HG03097 (cell line): ENCODE data around the gene ARHGAP44.

Source experiments
- ATAC-seq: cut with Tn5 transposase; IDR thresholded peaks from one replicate; pipeline ENCODE4 v1.9.1; 2021; ENCODE audit not compliant: unreplicated experiment, low FRiP score

ARHGAP44 gene

DNA sequence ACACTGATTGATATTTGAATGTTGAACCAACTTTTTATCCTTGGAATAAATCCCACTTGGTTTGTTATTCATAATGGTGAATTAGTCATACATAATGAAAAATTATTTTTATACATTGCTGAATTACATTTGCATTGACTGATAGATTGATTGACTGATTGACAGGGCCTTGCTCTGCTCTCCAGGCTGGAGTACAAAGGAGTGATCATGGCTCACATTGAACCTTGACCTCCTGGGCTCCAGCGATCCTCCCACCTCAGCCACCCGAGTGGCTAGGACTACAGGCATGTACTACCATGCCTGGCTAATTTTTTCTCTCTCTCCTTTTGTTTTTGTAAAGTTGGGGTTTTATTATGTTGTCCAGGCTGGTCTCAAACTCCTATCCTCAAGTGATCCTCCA lies 97.8 kb downstream of the ARHGAP44 start:
- ATAC-seq, result no peak

DNA sequence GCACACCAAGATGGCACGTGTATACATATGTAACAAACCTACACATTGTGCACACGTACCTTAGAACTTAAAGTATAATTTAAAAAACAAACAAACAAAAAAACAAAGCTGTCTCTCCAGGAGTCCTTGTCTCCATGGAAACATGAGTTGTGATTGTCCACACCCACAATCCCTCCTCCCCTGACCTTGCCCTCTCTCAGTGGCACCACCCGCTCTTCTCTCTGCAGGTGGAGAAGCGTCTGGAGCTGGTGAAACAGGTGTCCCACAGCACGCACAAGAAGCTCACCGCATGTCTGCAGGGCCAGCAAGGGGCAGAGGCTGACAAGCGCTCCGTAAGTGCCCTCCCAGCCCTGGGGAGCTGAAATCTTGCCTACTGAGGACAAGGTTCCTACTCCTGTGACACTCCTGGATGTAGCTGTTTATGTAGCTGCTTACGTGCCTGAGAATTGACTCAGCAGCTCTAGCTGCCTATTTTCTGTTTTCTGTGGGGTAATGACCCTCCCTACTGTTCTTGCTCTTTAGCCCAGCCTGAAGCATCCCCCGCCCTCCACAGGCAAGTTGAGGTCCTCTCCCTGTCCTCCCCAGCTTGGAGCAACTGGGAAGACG lies 107.0 kb downstream of the ARHGAP44 start:
- ATAC-seq, result no peak

DNA sequence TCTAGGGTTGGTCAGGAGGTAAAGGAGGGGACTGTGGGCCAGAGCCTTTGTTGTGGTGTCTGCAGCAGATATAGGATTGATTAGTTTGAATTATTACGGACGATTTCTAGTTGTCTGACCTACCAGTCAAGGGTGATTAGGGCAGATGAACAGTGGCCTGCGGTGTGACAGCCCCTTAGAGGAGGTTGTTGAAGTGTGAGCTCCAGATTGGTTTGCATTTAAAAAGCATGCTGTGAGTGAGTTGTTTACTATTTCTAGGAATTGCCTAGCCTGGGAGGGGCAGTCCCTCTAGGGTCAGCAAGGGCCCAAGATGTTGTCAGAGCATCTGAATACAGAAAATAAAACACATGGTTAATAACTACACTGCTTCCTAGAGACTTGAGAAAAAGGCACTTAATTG lies 108.8 kb downstream of the ARHGAP44 start:
- ATAC-seq, result no peak

DNA sequence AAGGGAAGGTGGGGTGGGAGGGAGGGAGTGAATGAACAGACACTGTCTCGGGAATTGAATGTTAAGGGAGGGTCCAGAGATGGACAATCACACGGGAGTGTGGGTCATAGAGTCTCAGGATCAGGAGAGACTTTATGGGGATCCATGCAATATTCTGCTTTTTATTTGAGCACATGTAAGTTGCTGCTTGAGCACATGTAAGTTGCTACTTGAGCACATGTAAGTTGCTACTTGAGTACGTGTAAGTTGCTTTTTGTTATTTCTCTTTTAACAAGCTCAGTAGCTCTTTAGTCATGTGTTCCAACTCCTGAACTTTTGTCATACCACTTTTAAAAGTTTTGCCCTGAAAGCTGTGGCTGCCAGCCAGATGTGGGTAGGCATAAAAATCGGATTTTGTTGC lies 110.3 kb downstream of the ARHGAP44 start:
- ATAC-seq, result no peak

DNA sequence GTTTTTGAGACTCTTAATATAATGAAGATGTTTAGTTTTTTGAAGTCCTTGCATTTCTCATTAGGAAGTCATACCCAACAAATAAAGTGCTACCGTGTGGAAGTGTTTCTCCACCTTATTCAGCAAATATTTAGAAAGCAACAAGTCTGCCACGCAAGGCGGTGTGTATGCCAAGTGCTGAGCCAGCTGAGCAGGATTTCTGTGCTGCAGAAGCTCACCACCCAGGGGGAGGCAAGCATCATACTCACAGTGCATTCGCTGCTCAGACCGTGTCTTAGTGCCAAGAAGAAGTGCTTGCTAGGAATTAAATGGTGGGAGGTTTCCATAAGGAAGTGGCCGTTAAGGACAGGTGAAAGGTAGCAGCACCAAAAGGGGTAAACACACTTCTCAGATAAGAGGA lies 111.2 kb downstream of the ARHGAP44 start:
- ATAC-seq, result no peak

DNA sequence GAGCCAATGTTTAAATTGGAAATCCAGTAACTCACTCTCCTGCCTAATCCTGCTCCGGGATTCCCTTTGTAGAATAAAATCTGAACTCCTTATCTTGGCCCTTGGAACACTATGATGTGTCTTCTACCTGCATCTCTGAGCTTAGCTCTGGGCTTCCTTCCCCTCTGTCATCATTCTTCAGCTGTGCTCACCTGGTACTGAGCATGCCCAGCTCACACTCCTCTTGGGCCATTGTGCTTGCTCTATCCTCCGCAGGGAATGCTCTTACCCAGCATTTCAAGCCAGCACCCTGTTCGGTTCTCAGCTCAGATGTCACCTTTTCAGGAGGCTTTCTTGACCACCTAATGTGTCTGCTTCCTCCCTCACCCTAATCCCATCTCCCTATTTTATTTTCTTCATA lies 112.7 kb downstream of the ARHGAP44 start:
- no peak for ATAC-seq

DNA sequence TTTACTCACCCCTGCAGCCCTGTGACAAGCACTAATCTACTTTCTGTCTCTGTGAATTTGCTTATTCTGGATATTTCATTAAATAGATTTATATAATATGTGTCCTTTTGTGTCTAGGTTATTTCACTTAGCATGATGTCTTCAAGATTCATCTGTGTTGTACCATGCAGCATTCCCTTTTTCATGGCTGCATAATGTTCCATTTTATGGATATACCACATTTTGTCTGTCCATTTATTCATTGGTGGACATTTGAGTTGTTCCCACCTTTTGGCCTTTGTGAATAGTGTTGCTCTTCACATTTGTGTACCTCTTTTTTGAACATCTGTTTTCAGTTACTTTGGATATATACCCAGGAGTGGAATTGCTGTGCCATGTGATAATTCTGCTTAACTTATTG lies 118.2 kb downstream of the ARHGAP44 start:
- ATAC-seq, result no peak

DNA sequence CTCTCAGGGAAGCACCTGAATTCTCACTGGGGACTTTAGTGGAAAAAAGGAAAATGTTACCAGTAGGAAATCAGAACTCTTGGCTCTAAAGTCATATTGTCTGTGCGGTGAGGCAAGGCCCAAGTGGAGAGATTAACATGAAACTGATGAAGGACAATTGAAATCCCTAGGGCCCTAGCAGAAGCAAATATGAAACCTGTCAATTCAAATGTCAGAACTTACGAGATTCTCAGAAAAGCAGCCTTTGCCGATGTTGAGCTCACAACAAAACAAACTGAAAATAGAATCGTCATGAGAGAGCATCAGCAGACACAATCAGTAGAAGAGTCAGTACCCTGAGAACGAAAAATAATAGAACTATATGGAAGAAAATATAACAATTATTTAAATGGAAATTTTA lies 119.7 kb downstream of the ARHGAP44 start:
- ATAC-seq, result no peak

DNA sequence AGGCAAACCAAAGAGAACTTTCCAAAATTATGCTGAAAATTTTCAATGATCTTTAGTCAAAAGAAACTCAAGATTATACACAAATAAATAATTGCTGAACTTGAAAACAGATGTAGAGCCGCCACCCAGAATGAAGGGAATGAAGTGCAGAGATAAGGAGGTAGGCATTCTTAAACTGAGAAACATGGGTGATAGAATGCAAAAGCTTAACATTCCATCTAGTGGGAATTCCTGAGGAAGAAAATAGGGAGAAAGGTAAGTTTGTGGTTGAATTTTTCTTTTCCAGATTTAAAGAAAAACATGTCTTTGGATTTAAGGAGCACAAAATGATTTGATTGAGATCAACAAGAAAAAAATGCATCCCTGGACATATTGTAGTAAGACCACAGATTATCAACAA lies 120.2 kb downstream of the ARHGAP44 start:
- no peak for ATAC-seq

DNA sequence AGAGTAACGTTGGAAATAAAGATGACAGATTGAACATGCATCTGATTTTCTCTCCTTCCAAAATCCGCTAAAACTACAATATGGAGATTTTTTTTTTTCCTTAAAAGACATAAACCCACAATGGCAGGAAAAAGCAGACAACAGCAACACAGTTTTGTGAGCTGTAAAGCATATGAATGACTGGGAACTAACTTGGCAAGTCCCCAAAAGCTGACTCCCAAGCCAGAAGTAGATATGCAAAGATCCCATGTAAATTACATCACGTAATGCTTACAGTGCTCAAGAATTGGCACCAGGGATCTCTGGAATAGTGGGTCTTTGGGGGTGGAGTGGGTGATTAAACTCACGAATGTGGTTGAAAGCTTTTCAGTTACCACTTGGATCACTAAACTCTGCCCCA lies 121.9 kb downstream of the ARHGAP44 start:
- ATAC-seq, result no peak

DNA sequence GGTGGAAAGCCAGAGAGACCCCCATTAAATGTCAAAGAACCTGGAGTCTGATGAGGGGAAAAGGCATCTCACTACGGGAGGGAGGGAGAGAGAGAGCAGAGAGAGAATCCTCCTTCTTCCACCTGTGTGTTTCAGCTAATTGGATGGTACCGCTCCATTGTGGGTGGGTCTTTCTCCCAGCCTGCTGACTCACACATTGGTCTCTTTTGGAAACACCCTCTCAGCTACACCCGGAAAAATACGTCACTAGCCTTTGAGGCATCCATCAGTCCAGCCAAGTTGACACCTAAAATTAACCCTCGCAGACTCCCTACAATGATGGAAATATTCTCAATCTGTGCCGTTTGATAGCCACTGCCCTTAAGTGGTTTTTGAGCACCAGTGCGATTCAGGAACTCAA lies 128.1 kb downstream of the ARHGAP44 start:
- no peak for ATAC-seq

DNA sequence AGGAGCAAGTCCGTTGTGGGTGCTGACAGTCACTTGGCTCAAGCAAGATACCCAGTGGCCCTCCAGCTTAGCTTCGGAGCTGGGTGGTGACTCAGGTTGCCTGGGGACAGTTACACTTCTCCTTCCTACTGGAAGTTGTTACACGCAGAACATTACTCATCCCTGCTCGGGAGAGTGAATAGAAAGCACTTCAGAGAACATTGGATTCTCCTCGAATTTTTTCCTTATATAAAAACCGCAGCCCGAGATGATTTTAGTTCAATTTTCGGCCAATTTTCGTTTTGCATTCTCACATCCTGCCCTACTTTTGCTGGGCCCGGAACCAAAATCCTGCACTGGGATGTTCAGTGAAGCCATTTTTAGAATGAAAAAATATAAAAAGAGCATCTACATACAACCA lies 128.8 kb downstream of the ARHGAP44 start:
- ATAC-seq, result no peak

DNA sequence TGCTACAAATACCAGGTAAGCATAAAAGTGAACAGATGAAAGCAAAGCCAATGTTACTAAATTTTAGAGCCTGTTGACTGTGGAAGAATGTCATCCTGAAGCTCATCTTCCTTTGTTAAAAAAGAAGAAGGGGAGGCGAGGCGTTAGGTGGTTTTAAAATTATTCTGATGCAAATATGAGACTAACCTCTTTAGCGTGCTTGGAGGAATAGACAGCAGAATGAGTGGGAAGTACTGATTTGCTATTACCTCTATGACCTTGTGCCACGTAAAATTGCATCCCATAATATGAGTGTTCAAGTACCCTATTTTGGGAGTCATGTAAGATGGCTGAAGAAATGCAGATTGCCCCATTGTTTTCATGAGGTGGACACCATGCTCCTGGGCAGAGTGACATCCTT lies 132.8 kb downstream of the ARHGAP44 start:
- ATAC-seq, result no peak

DNA sequence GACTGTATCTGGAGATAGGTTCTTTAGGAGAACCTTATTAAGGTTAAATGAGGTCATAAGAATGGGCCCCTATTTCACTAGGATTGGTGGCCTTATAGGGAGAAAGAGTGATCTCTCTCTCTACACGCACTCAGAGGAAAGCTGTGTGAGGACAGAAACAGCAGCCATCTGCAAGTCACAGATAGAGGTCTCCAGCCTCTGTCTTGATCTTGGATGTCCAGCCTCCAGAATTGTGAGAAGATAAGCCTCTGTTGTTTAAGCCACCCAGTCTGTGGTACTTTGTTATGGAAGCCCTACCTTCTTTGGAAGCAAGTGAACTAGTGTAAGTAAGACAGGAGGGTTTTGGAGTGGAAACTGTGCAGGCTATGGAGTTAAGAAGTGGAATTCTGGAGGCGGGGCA lies 135.3 kb downstream of the ARHGAP44 start:
- no peak for ATAC-seq

DNA sequence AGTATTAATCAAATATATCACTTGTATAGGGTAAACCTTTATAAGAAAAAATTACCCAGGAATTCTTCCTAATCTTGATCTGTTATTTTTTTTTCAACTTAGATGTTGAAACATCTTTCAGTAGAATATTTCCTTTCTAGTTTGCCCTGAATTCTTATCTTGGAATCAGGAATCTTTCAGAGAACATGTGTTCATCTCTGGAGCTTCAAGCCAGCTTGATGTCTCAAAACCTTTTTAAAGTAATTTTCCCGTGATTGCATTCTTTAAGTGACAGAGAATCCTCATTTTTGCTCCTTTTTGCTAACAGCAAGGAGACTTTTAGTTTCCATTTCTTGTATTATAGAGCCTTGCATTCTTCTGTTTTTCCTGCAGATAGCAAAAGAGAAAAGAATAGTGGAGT lies 137.7 kb downstream of the ARHGAP44 start:
- ATAC-seq, result no peak

DNA sequence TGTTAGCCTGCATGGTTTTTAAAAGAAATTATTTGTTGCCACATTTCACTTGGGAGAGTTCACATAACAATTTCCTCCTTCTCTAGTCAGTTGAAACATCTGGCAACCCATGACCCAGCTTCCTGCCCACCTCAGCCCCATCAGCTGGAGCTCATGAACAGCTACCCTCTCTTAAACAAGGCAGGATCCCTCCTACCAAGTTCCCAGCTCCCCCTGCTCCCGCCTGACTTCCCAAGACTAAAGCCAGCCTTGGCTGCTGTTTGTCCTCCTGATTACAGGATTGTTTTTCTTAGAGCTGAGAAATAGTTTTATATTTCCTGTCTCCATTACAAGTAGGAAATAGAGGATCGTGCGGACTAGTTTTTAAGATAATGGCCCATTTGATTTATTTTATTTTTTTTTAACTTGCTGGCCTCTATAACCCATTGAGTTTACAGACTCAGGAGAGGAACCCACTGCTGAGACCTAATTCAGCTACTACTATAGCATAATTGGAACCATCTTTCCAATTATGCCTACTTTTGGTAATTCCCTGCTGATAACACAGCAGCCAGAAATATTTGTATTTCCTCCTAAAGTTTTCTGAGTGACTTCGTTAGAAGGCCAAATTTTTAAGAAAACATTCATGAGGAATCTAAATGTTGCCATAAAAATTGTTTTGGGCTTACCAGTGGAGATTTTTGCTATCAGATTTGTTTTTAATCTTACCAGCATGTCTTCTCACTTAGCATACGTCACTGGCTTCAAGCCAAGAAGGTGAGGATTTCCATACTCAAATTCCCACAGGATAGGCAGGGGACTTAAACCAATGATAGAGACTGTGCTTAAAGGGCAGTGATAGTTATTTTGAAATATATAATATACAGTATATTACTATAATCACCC lies 138.5 kb downstream of the ARHGAP44 start:
- no peak for ATAC-seq

DNA sequence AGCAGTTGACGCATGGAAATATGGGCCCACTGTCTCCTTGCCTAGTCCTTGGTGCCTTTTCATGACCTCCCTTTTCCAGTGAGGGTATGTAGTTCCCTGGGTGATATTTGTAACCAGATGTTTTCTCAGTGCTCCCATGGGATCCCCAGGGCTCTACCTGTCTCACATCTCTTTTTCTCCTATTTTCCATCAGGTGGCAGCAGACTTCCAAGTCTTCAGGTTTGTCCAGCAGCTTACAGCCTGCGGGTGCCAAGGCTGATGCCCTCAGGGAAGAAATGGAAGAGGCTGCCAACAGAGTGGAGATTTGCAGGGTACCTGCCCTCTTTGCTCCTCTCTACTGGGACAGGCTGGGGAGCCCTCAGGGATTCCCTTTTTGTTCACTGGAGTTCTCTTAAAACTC lies 139.4 kb downstream of the ARHGAP44 start:
- no peak for ATAC-seq

DNA sequence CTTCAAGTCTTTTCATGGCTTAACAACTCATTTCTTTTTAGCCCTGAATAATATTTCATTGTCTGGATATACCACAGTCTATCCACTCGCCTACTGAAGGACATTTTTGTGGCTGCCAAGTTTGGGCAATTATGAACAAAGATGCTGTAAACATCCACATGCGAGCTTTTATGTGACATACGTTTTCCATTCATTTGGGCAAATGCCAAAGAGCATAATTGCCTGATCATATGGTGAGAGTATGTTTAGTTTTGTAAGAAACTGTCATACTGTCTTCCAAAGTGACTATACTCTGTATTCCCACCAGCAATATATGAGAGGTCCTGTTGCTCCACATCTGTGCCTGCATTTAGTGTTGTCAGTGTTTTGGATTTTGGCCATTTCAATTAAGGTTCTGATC lies 147.2 kb downstream of the ARHGAP44 start:
- no peak for ATAC-seq

DNA sequence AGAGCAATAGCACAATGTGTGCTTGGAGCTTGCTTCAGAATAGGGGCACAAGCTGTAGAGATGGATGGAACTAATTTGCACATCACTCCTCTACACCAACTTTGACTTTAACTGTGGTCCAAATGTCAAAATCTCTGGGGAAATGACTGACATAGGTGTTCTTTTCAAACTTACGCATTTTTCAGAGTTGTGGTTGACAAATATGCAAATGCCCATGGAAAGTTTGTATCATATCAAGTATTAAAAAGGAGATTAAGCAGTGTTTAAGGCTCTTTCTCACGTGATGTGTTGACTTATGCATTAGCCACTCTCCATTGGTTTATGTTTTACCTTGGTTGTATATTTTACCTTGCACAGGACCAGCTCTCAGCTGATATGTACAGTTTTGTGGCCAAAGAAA lies 151.4 kb downstream of the ARHGAP44 start:
- ATAC-seq, result no peak

DNA sequence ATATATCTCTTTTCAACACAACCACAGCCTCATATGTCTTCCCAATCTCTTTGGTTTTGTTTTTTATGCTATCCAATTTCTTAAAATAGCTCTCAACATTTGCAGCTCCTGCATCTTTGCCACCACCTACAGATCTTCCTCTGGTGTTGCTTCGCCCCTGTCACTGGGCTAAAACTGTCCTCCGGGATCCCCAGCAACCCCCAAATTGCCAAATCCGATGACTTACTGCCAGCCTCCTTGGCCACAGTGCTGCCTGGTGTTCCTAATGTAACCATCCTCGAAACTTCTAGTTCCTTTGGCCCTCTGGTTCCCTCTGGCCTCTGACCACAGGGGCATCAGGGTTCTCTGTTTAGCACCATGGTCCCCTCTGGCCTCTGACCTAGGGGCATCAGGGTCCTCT lies 157.7 kb downstream of the ARHGAP44 start:
- no peak for ATAC-seq

DNA sequence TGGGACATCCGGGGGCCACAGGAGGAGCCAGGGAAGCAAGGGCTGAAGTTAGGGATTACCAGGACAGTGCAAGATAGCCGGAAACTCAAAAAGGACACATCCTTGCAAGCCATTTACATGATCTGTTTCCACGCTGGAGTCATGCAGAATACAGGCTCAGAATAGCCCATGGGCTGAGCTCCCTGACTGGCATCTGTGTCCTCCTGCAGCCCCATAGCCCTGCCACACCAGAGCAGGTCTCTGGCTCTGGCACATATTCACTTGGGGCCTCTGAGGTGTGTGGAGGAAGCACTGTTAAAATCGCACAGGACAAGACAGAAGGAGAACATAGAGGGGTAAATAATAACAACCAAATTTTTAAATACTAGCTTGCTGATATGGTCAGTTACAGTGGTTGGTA lies 162.7 kb downstream of the ARHGAP44 start:
- no peak for ATAC-seq

DNA sequence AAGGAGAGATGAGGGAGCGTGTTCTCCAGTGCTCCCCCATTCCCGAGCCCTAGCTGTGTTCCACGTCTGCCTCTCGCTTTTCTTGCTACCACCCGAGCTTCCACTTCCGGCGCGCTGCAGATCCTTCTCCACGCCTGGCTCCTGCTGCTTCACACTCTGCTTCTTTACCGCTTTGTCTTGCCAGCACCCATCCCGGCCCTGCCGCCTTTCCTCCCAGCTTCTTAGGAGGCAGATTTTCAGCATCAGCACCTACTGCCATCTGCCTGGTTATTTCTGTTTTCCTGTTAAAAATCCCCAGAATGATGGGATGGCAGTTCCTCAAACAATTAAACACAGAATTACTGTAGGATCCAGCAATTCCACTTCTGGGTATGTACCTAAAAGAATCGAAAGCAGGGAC lies 163.9 kb downstream of the ARHGAP44 start:
- no peak for ATAC-seq
